Measurements from ENCODE around the gene RHBDL1. TPM values are rescaled to one million over a fixed set of nuclear protein-coding genes. Genes with fewer than 3 reads are reported as not detected.

RHBDL1 gene
- total and polyA plus RNA-seq, 9 of the 15 experiments (the other 6 are each of a cell fraction or from before 2014, with no cell fraction given) = 0.03 to 5.6 (median 1.3) TPM; not detected in 1

GRCh38 chr16:633336-634050 is 42.0 kb upstream of the RHBDL1 start (continued):
- TF ChIP-seq TAL1 (IDR thresholded peaks at IDR 0.05) = no peak

GRCh38 chr16:634051-634670 is 41.3 kb upstream of the RHBDL1 start:
- FAIRE-seq = no peak
- intact Hi-C loops (cut with micrococcal nuclease) (no loop called here), in situ Hi-C loops (cut with MboI) (no loop called here)
- TF ChIP-seq ZNF655 (CRISPR knock-in tag; IDR thresholded peaks at IDR 0.05) = no peak
- TF ChIP-seq CEBPB (tag; IDR thresholded peaks at IDR 0.05) = no peak
- TF ChIP-seq ZNF165 (CRISPR knock-in tag; IDR thresholded peaks at IDR 0.05; ENCODE audit: borderline replicate concordance) = no peak
- TF ChIP-seq FIP1L1 (IDR thresholded peaks at IDR 0.05; ENCODE audit: low read depth, low read length, poor library complexity, severe bottlenecking) = peak; percentile 4
- TF ChIP-seq ZBTB9 (CRISPR knock-in tag; IDR thresholded peaks at IDR 0.05) = no peak
- no peak for TF ChIP-seq LARP7 (IDR thresholded peaks at IDR 0.05)
- TF ChIP-seq RBFOX2 (IDR thresholded peaks at IDR 0.05; ENCODE audit: low read depth, low read length) = peak; percentile 8; the same call in 1 of the 2 replicates
- TF ChIP-seq ZNF444 (CRISPR knock-in tag; IDR thresholded peaks at IDR 0.05) = no peak
- TF ChIP-seq HLTF (IDR thresholded peaks at IDR 0.05) = no peak
- TF ChIP-seq RUNX1 (IDR thresholded peaks at IDR 0.05; ENCODE audit: low read depth) = no peak
- no peak for TF ChIP-seq SRSF1 (IDR thresholded peaks at IDR 0.05; ENCODE audit: low read depth, low read length)
- TF ChIP-seq SFPQ (IDR thresholded peaks at IDR 0.05; ENCODE audit: low read depth, low read length) = no peak

More at GRCh38 chr16:634051-634670, 41.3 kb upstream of the RHBDL1 start:
- Histone ChIP-seq H3K9ac (ENCODE audit: insufficient read depth in 1 of 2, low read depth in 2 of 2, low read length in 2 of 2) (peak overlapping the region in 1 of 2 experiments; percentile 99; a peak in 2 of 4 replicates), H3K36me3 (ENCODE audit: control insufficient read depth, insufficient read depth, low read length) (peaks cover 25% of the 10 kb centered on the region; the same call in 1 of the 3 replicates), H3K27me3 (ENCODE audit: control insufficient read depth in 2 of 2, insufficient read depth in 2 of 2, low read length in 2 of 2) (no peaks in the 10 kb centered on the region), H2AFZ (ENCODE audit: low read depth, low read length) (no peak overlapping the region), H3K27ac (ENCODE audit: extremely low read depth, low read depth, low read length) (no peak overlapping the region), H3K4me3 (no peak overlapping the region), H3K79me2 (ENCODE audit: control insufficient read depth, insufficient read depth, low read length) (peaks cover 18% of the 10 kb centered on the region), H3K4me2 (ENCODE audit: insufficient read depth, low read length) (no peak overlapping the region), H3K4me1 (replicated peaks in 1 of 2; ENCODE audit: control insufficient read depth in 2 of 2, insufficient read depth in 2 of 2, low read length in 2 of 2) (peaks cover 30 to 93% of the 10 kb centered on the region in 2 experiments), H3K9me3 (replicated peaks; ENCODE audit: control insufficient read depth, insufficient read depth, low read depth, low read length) (no peaks in the 10 kb centered on the region), H4K20me1 (replicated peaks; ENCODE audit: control insufficient read depth, insufficient read depth, low read length) (no peaks in the 10 kb centered on the region), H3K9me1 (ENCODE audit: control insufficient read depth, insufficient read depth, low read length) (no peaks in the 10 kb centered on the region)
- no peak for ATAC-seq
- POLR2A ChIA-PET = interaction anchor here (0.6 kb wide), 1 partner anchor 1398 kb away, joined by 4 read pairs; no protein-coding TSS in a partner anchor
- BruUV-seq (replicated peaks) = no TSS peak
- DNase-seq (ENCODE audit: extremely low read depth in 1 of 4, low spot score in 3 of 4) = no peak
- CTCF ChIA-PET (ENCODE audit: low intra/inter-chr PET ratio) = no interaction called here
- 87% methylated on average over 17 of the region's 22 CpGs for WGBS (ENCODE audit: insufficient coverage, low coverage, missing lambda C conversion rate)

Data from K562 (cell line).